Measurements from ENCODE around the gene CHD6.

CHD6 gene

GRCh38 chr20:41457173-41457857, 160.9 kb downstream of the CHD6 start:
- no peak for DNase-seq

- DNase-seq = no peak
Observed at GRCh38 chr20:41456351-41456750, 161.8 kb downstream of the CHD6 start.

GRCh38 chr20:41454250-41454649, 163.9 kb downstream of the CHD6 start:
- no peak for DNase-seq

GRCh38 chr20:41453010-41453950, 164.9 kb downstream of the CHD6 start:
- DNase-seq = peak; percentile 64

GRCh38 chr20:41452226-41452625, 166.0 kb downstream of the CHD6 start:
- no peak for DNase-seq

GRCh38 chr20:41447006-41447405, 171.2 kb downstream of the CHD6 start:
- no peak for DNase-seq

GRCh38 chr20:41446456-41446855, 171.7 kb downstream of the CHD6 start:
- no peak for DNase-seq

GRCh38 chr20:41444821-41445220, 173.4 kb downstream of the CHD6 start:
- DNase-seq = no peak

GRCh38 chr20:41443691-41444090, 174.5 kb downstream of the CHD6 start:
- DNase-seq = no peak

GRCh38 chr20:41440882-41441281, 177.3 kb downstream of the CHD6 start:
- DNase-seq = no peak

- DNase-seq = no peak
Observed at GRCh38 chr20:41437836-41438235, 180.3 kb downstream of the CHD6 start.

- no peak for DNase-seq
Observed at GRCh38 chr20:41436679-41437078, 181.5 kb downstream of the CHD6 start.

GRCh38 chr20:41433203-41433602, 185.0 kb downstream of the CHD6 start:
- DNase-seq = no peak

- no peak for DNase-seq
Observed at GRCh38 chr20:41432746-41433145, 185.4 kb downstream of the CHD6 start.

GRCh38 chr20:41428285-41428684, 189.9 kb downstream of the CHD6 start:
- no peak for DNase-seq

GRCh38 chr20:41427833-41428232, 190.3 kb downstream of the CHD6 start:
- DNase-seq = no peak

- DNase-seq = no peak
Observed at GRCh38 chr20:41426976-41427375, 191.2 kb downstream of the CHD6 start.

GRCh38 chr20:41426086-41426830, 191.9 kb downstream of the CHD6 start:
- DNase-seq = no peak

GRCh38 chr20:41425180-41425884, 192.8 kb downstream of the CHD6 start:
- DNase-seq = no peak

GRCh38 chr20:41424546-41424945, 193.6 kb downstream of the CHD6 start:
- no peak for DNase-seq

GRCh38 chr20:41424011-41424410, 194.2 kb downstream of the CHD6 start:
- DNase-seq = no peak

GRCh38 chr20:41422953-41423352, 195.2 kb downstream of the CHD6 start:
- DNase-seq = no peak
